ENCODE data around the gene SMAP1. TPM values are rescaled to one million over a fixed set of nuclear protein-coding genes. Genes with fewer than 3 reads are reported as not detected.
"Not testable (repeated sequence)": the region's sequence is repeated elsewhere in the genome, so short reads cannot be mapped to it uniquely, and the experiment has no call there.

The SMAP1 gene
- total and polyA plus RNA-seq, 12 donors = 11.3 to 39.8 (median 24.2) TPM

DNA sequence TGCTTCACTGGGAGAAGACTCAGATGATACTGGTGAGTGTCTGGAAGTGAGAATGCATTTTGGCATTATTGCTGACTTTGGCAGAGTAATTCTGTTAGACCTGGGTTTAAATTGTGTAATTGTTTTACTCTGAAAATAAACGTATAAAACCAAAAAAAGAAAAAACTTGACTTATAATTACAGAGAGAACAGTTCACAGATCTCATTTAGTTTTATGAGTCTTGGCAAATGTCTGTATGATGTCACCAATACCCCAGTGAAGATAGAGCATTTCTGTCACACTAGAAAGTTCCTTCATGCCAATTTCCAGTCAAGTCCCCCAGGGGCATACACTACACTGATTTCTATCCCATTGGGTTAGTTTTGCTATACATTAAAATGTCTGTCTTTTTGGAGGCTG, 67.3 kb downstream of the SMAP1 start:
- H3K9me3 ChIP-seq (replicated peaks in 1 of 3) = no peaks in the 10 kb centered on the region
- no peak for DNase-seq
- no peaks in the 10 kb centered on the region for H3K4me1 ChIP-seq (replicated peaks in 1 of 2)
- no peaks in the 10 kb centered on the region for H3K36me3 ChIP-seq (replicated peaks in 1 of 2)
- no peak overlapping the region for H3K4me3 ChIP-seq
- TF ChIP-seq, protein P1, sequence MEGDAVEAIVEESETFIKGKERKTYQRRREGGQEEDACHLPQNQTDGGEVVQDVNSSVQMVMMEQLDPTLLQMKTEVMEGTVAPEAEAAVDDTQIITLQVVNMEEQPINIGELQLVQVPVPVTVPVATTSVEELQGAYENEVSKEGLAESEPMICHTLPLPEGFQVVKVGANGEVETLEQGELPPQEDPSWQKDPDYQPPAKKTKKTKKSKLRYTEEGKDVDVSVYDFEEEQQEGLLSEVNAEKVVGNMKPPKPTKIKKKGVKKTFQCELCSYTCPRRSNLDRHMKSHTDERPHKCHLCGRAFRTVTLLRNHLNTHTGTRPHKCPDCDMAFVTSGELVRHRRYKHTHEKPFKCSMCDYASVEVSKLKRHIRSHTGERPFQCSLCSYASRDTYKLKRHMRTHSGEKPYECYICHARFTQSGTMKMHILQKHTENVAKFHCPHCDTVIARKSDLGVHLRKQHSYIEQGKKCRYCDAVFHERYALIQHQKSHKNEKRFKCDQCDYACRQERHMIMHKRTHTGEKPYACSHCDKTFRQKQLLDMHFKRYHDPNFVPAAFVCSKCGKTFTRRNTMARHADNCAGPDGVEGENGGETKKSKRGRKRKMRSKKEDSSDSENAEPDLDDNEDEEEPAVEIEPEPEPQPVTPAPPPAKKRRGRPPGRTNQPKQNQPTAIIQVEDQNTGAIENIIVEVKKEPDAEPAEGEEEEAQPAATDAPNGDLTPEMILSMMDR (IDR thresholded peaks at IDR 0.05) = no peak
- TF ChIP-seq POLR2A (IDR thresholded peaks at IDR 0.05) = no peak
- intact Hi-C loops (cut with DNase I) = no loop called here
- no peaks in the 10 kb centered on the region for H3K27me3 ChIP-seq
- no peak overlapping the region for H3K27ac ChIP-seq
- WGBS, 4 donors = 46 to 62% (median 56%) methylated on average over 1 of the region's 1 CpG

DNA sequence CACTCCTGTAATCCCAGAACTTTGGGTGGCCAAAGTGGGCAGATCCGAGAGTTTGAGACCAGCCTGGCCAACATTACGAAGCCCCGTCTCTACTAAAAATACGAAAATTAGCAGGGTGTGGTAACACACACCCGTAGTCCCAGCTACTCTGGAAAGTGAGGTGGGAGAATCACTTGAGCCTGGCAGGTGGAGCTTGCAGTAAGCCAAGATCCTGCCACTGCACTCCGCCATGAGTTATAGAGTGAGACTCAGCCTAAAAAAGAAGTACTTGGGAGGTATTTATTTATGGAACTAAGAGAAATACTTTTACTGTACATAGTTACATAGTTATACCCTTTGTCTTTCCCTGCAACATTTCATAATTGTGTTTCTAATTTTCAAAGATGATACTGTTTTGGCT, 67.8 kb downstream of the SMAP1 start:
- TF ChIP-seq, protein P1 (IDR thresholded peaks at IDR 0.05) = no peak
- no peak for TF ChIP-seq POLR2A (IDR thresholded peaks at IDR 0.05)
- H3K36me3 ChIP-seq (replicated peaks in 1 of 2) = no peaks in the 10 kb centered on the region
- no peaks in the 10 kb centered on the region for H3K9me3 ChIP-seq (replicated peaks in 1 of 3)
- no peak overlapping the region for H3K4me3 ChIP-seq
- intact Hi-C loops (cut with DNase I) = no loop called here
- no peaks in the 10 kb centered on the region for H3K4me1 ChIP-seq (replicated peaks in 1 of 2)
- H3K27ac ChIP-seq = no peak overlapping the region
- no peak for DNase-seq
- H3K27me3 ChIP-seq = no peaks in the 10 kb centered on the region
- 94 to 99% (median 96%) methylated on average over 6 of the region's 6 CpGs for WGBS, 4 donors

DNA sequence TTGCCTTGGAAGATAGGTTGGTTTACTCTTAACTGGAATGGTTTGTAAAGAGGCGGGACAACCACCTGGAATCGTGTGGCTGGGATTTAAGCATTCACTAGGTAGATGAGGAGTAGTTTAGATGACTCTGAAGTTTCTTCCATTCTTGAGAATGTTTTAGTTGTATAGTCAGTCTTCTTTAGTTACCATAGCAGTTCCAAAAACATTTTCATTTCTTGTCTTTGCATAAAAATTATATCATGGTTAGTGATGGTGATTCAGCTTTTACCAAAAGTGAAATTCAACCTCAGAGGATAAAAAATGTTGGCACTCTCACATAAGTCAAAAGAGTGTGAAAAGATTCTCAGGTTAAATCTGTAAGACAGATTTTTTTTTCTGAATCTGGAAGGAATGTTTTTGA, 70.3 kb downstream of the SMAP1 start:
- no peak for DNase-seq
- no peaks in the 10 kb centered on the region for H3K36me3 ChIP-seq (replicated peaks in 1 of 2)
- H3K27ac ChIP-seq = no peak overlapping the region
- 94 to 98% (median 96%) methylated on average over 2 of the region's 2 CpGs for WGBS, 4 donors
- TF ChIP-seq POLR2A (IDR thresholded peaks at IDR 0.05) = no peak
- TF ChIP-seq, protein P1 (IDR thresholded peaks at IDR 0.05) = no peak
- no peak overlapping the region for H3K4me3 ChIP-seq
- no peaks in the 10 kb centered on the region for H3K9me3 ChIP-seq (replicated peaks in 1 of 3)
- no peaks in the 10 kb centered on the region for H3K4me1 ChIP-seq (replicated peaks in 1 of 2)
- intact Hi-C loops (cut with DNase I) = no loop called here
- H3K27me3 ChIP-seq = no peaks in the 10 kb centered on the region

DNA sequence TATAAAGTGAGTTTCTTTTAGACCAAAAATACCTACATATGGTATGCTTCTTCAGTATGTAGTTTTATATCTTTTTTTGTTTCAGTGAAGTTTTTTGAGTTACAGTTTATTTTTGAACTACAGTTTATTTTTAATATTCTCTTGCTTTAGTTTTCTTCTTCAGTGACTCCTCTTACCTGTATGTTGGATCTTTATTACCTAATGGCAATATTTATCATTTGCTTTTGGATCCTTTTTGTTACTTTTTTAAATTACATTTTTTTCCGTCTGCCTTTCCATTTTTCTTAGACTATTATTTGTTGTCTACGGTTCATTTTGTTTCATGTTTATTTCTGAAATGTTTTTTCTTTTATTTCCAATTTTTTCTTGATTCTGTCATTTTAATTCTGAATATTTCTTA, 71.9 kb downstream of the SMAP1 start:
- TF ChIP-seq, protein P1 (IDR thresholded peaks at IDR 0.05) = no peak
- no peak for TF ChIP-seq POLR2A (IDR thresholded peaks at IDR 0.05)
- intact Hi-C loops (cut with DNase I) = no loop called here
- Histone ChIP-seq H3K27ac (no peak overlapping the region), H3K4me1 (replicated peaks in 1 of 2) (no peaks in the 10 kb centered on the region), H3K36me3 (replicated peaks in 1 of 2) (no peaks in the 10 kb centered on the region), H3K27me3 (no peaks in the 10 kb centered on the region), H3K9me3 (replicated peaks in 1 of 3) (no peaks in the 10 kb centered on the region), H3K4me3 (no peak overlapping the region)
- 95 to 100% (median 99%) methylated on average over 2 of the region's 2 CpGs for WGBS, 4 donors
- DNase-seq = no peak

DNA sequence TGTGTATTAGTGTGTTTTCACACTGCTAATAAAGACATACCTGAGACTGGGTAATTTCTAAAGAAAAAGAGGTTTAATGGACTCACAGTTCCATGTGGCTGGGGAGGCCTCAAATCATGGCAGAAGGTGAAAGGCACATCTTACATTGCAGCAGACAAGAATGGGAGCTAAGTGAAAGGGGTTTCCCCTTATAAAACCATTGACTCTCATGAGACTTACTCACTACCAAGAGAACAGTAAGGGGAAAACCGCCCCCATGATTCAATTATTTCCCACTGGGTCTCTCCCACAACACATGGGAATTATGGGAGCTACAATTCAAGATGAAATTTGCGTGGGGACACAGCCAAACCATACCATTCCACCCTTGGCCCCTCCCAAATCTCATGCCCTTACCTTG, 73.1 kb downstream of the SMAP1 start:
- WGBS, 4 donors = 94 to 100% (median 97%) methylated on average over 2 of the region's 2 CpGs
- DNase-seq; H3K4me3 ChIP-seq; H3K4me1 ChIP-seq (replicated peaks in 1 of 2); H3K27ac ChIP-seq; intact Hi-C loops (cut with DNase I); H3K36me3 ChIP-seq (replicated peaks in 1 of 2); H3K9me3 ChIP-seq (replicated peaks in 1 of 3); H3K27me3 ChIP-seq: not testable (repeated sequence)

DNA sequence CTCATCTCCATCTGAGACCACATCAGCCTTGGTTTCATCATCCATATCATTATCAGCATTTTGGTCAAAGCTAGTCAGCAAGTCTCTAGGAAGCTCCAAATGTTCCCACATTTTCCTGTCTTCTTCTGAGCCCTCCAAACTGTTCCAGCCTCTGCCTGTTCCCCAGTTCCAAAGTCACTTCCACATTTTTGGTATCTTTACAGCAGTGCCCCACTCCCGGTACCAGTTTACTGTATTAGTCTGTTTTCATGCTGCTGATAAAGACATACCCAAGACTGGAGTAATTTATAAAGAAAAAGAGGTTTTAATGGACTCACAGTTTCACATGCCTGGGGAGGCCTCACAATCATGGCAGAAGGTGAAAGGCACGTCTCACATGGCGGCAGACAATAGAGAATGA, 74.8 kb downstream of the SMAP1 start:
- DNase-seq; H3K9me3 ChIP-seq (replicated peaks in 1 of 3); intact Hi-C loops (cut with DNase I); H3K4me1 ChIP-seq (replicated peaks in 1 of 2); H3K36me3 ChIP-seq (replicated peaks in 1 of 2); H3K27ac ChIP-seq; H3K27me3 ChIP-seq; H3K4me3 ChIP-seq: not testable (repeated sequence)
- WGBS, 4 donors = 95 to 100% (median 97%) methylated on average over 3 of the region's 3 CpGs

Data from adrenal gland (tissue), 12 donors.